Fibroblast of mammary gland (primary cell): ENCODE results near the gene DIP2C.
A peak's percentile ranks its signal among the peaks of the same experiment; 100 is the strongest.

ENCODE experiments used
- DNase-seq: peaks from one replicate; pipeline ENCODE4 v3.0.0-alpha.2; 2010; ENCODE audit warnings: low read depth
- H3K4me3 ChIP-seq: 2 replicates; pipeline ENCODE4 v1.5.1; 2011; ENCODE audit warnings: low read depth, mild to moderate bottlenecking, low read length, moderate library complexity; ENCODE audit not compliant: control insufficient read depth
- CTCF ChIP-seq: conservative IDR thresholded peaks from 2 replicates; pipeline ENCODE4 v1.5.1; 2011; ENCODE audit warnings: low read depth, low read length, inconsistent platforms; ENCODE audit not compliant: control insufficient read depth, insufficient read depth

DIP2C gene

GRCh38 chr10:689452-690371 lies at the start of gene DIP2C:
TSS of gene DIP2C (minus strand) at chr10:689668. CDS start at chr10:689578, 90 bp downstream.
- TF ChIP-seq CTCF, result no peak
- H3K4me3 ChIP-seq, result peak within 1 kb of the TSS; percentile 70
- DNase-seq, result peak; percentile 67

- no peak overlapping the region for H3K4me3 ChIP-seq
- TF ChIP-seq CTCF, result no peak
- DNase-seq, result peak; percentile 33
Measured at GRCh38 chr10:734481-734880, 45.0 kb upstream of the DIP2C start.

GRCh38 chr10:733086-733485 lies 43.6 kb upstream of the DIP2C start:
- H3K4me3 ChIP-seq, result no peak overlapping the region
- TF ChIP-seq CTCF, result no peak
- DNase-seq, result no peak

DNA sequence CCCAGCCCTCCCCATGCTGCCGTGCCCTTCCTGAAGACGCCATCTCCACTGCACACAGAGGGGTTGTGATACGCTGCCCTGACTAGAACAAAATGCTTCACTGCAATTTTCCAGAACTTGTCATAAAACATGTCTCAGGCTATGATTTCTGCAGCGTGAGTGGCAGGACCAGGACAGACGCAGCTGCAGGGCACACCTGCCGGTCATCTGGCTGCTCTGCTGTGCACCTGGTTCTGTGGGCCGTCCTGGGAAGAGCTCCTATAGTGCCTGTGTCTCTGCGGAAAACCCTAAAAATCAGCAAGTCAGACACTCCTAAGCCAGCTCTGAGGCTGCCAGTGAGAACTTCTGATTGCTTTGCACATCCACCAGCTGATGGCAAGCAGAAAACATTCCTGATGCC lies 39.7 kb upstream of the DIP2C start:
- no peak for DNase-seq
- no peak overlapping the region for H3K4me3 ChIP-seq
- no peak for TF ChIP-seq CTCF

- TF ChIP-seq CTCF, result no peak
- no peak overlapping the region for H3K4me3 ChIP-seq
Measured at GRCh38 chr10:728603-729002, 39.1 kb upstream of the DIP2C start.

GRCh38 chr10:727162-727790 lies 37.8 kb upstream of the DIP2C start:
- no peak for TF ChIP-seq CTCF
- no peak for DNase-seq
- no peak overlapping the region for H3K4me3 ChIP-seq

More at GRCh38 chr10:728603-729002, 39.1 kb upstream of the DIP2C start:
- no peak for DNase-seq
